Medulla oblongata (tissue), 1 donor: Measurements from ENCODE around the gene C1orf74.
"Not testable (repeated sequence)": the region's sequence is repeated elsewhere in the genome, so short reads cannot be mapped to it uniquely, and the experiment has no call there.

Experiments used
- DNase-seq: peaks from one replicate; pipeline ENCODE4 v3.0.0-alpha.2; 2015; ENCODE audit errors: extremely low spot score

The C1orf74 gene

GRCh38 chr1:209805875-209806760 lies 21.8 kb upstream of the C1orf74 start, which contains the start of gene IRF6:
Gene IRF6, minus strand, starts transcription at chr1:209806142. Its CDS starts 4,729 bp downstream, at chr1:209801413.
- DNase-seq = peak; percentile 34

- DNase-seq = no peak
Observed at GRCh38 chr1:209805341-209805781, 21.0 kb upstream of the C1orf74 start.

- DNase-seq = no peak
Observed at GRCh38 chr1:209803568-209803967, 19.2 kb upstream of the C1orf74 start.

GRCh38 chr1:209802780-209803152 lies 18.4 kb upstream of the C1orf74 start:
- no peak for DNase-seq

- no peak for DNase-seq
Observed at GRCh38 chr1:209802117-209802779, 17.9 kb upstream of the C1orf74 start.

- DNase-seq = peak; percentile 8
Observed at GRCh38 chr1:209800984-209801834, 16.9 kb upstream of the C1orf74 start.

- DNase-seq = no peak
Observed at GRCh38 chr1:209797978-209798639, 13.8 kb upstream of the C1orf74 start.

GRCh38 chr1:209793711-209794110 lies 9.4 kb upstream of the C1orf74 start:
- not testable (repeated sequence) for DNase-seq

GRCh38 chr1:209791920-209792319 lies 7.6 kb upstream of the C1orf74 start:
- DNase-seq = no peak

- DNase-seq = no peak
Observed at GRCh38 chr1:209790286-209791193, 6.2 kb upstream of the C1orf74 start.

- no peak for DNase-seq
Observed at GRCh38 chr1:209789245-209789644, 4.9 kb upstream of the C1orf74 start.

- no peak for DNase-seq
Observed at GRCh38 chr1:209787551-209787950, 3.2 kb upstream of the C1orf74 start.

- no peak for DNase-seq
Observed at GRCh38 chr1:209786146-209786545, 1.8 kb upstream of the C1orf74 start.

- DNase-seq = no peak
Observed at GRCh38 chr1:209785592-209785991, 1.2 kb upstream of the C1orf74 start.

GRCh38 chr1:209783386-209783785 lies 973 bp downstream of the C1orf74 start:
- no peak for DNase-seq

- no peak for DNase-seq
Observed at GRCh38 chr1:209780268-209780667, 4.1 kb downstream of the C1orf74 start.

GRCh38 chr1:209778102-209778501 lies 6.3 kb downstream of the C1orf74 start:
- DNase-seq = no peak

GRCh38 chr1:209777587-209777986 lies 6.8 kb downstream of the C1orf74 start:
- no peak for DNase-seq

GRCh38 chr1:209775678-209776077 lies 8.7 kb downstream of the C1orf74 start:
- no peak for DNase-seq

- DNase-seq = no peak
Observed at GRCh38 chr1:209774592-209774991, 9.8 kb downstream of the C1orf74 start.
